HepG2 (cell line): ENCODE data around the gene EFNA2. TPM values are rescaled to one million over a fixed set of nuclear protein-coding genes. Genes with fewer than 3 reads are reported as not detected.

Experiments
- ARNT2 ChIP-seq: sonication (generic); formaldehyde crosslinking; IDR thresholded peaks from 2 replicates; pipeline ENCODE4 v1.8.0; 2022; ENCODE audit warnings: mild to moderate bottlenecking, low read depth, missing genetic modification reagents, moderate library complexity
- CREM ChIP-seq, 2 experiments: sonication (generic) in 1 of 2; formaldehyde crosslinking in 1 of 2; IDR thresholded peaks; 2 replicates each; pipeline versions ENCODE4 v1.4.0 to v1.6.1; 2016 to 2020; ENCODE audit warnings: antibody characterized with exemption in 1 of 2, mild to moderate bottlenecking in 1 of 2, missing genetic modification reagents in 1 of 2
- CSRNP2 ChIP-seq: sonication (generic); formaldehyde crosslinking; conservative IDR thresholded peaks from 2 replicates; pipeline ENCODE4 v1.8.0; 2022; ENCODE audit warnings: low read depth, missing genetic modification reagents
- FOXJ3 ChIP-seq: sonication (generic); formaldehyde crosslinking; IDR thresholded peaks from 2 replicates; pipeline ENCODE4 v1.4.0; 2020; ENCODE audit warnings: missing genetic modification reagents, mild to moderate bottlenecking, borderline replicate concordance
- FOXP1 ChIP-seq, 2 experiments: fragments of 450-650 bp in 1 of 2; IDR thresholded peaks; 2 replicates each; pipeline ENCODE4 v1.6.1; 2017 to 2018; ENCODE audit warnings: antibody characterized with exemption in 1 of 2
- FOXP4 ChIP-seq: sonication (generic); formaldehyde crosslinking; IDR thresholded peaks from 2 replicates; pipeline ENCODE4 v1.4.0; 2020; ENCODE audit warnings: missing genetic modification reagents
- MIXL1 ChIP-seq: IDR thresholded peaks from 2 replicates; pipeline ENCODE4 v1.6.1; 2016
- SOX6 ChIP-seq, 2 experiments: fragments of 450-650 bp in 1 of 2; sonication (generic) in 1 of 2; formaldehyde crosslinking in 1 of 2; IDR thresholded peaks; 2 replicates each; pipeline versions ENCODE4 v1.4.0 to v1.6.1; 2017 to 2020; ENCODE audit warnings: antibody characterized with exemption in 1 of 2, mild to moderate bottlenecking in 1 of 2, missing genetic modification reagents in 1 of 2
- THRA ChIP-seq: sonication (generic); formaldehyde crosslinking; IDR thresholded peaks from 2 replicates; pipeline ENCODE4 v1.4.0; 2020; ENCODE audit warnings: missing genetic modification reagents, borderline replicate concordance
- ZNF264 ChIP-seq: sonication (generic); formaldehyde crosslinking; IDR thresholded peaks from 2 replicates; pipeline ENCODE4 v1.4.0; 2020; ENCODE audit warnings: missing genetic modification reagents
- ZNF383 ChIP-seq: sonication (generic); formaldehyde crosslinking; IDR thresholded peaks from 2 replicates; pipeline ENCODE4 v1.4.0; 2020; ENCODE audit warnings: missing genetic modification reagents, mild to moderate bottlenecking, borderline replicate concordance
- polyA plus RNA-seq, 8 experiments: library from polyadenylated mRNA; depleted of rRNA in 3 of 8; stranded (reverse) in 7 of 8; unstranded in 1 of 8; fragments of >200 nt; fragmentation: Illumina TruSeq in 4 of 8; extraction: Trizol in 4 of 8; gene quantifications; 2 replicates each; pipeline versions ENCODE4 v1.2.1 to v1.2.3, GENCODE V29; 2011 to 2016; ENCODE audit warnings: low read depth in 4 of 8, missing spikeins in 1 of 8, mixed read lengths in 1 of 8; ENCODE audit not compliant: insufficient read depth in 1 of 8
- total RNA-seq, 5 experiments: library from RNA; depleted of rRNA; stranded (reverse); fragments of >200 nt; fragmentation: Illumina TruSeq; extraction: Trizol; gene quantifications; 2 replicates each; pipeline ENCODE4 v1.2.3, GENCODE V29; 2016; ENCODE audit warnings: low read depth in 1 of 5
- TF ChIP-seq, protein P1 (sequence below): sonication (generic); formaldehyde crosslinking; IDR thresholded peaks from 2 replicates; pipeline ENCODE4 v1.5.1; 2020; ENCODE audit warnings: mild to moderate bottlenecking, missing genetic modification reagents

The EFNA2 gene
- total and polyA plus RNA-seq, 2 of the 13 experiments (the other 11 are each of a cell fraction or from before 2014, with no cell fraction given) = 6.0 to 9.9 TPM

DNA sequence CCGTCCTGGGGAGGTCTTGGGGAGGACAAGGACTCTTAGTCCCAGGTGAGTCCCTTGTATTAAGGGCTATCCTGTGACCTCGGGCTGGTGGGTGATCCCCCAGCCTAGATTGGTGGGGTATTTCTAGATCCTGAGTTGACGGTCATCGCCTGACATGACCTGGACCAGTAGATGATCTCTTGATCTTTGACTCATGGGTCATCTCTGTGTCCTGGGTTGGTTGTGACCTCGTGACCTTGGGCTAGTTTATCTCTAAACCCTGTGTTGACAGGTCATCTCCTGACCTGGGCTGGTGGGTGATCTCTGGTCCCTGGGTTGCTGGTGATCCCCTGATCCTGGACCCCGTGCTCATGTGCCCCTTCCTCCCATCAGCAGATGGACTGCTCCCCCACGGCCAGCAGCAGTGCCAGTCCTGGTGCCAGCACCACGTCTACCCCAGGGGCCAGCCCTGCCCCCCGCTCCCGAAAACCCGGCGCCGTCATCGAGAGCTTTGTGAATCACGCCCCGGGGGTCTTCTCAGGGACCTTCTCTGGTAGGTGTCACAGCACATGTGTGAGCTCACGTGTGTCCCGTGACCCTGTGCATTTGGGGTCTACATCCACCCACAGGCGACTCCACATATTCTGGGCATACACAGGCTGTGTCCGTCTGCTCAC is 31.0 kb upstream of the EFNA2 start (continued):
- TF ChIP-seq CSRNP2 (CRISPR knock-in tag) (no peak), MIXL1 (CRISPR knock-in tag) (0 out of 2 replicates have a peak, but pooled peaks have one; percentile 20), ARNT2 (0 out of 2 replicates have a peak, but pooled peaks have one; percentile 28), CREM (IDR thresholded peaks at IDR 0.05) (peak; percentile 49; the same call in 1 of the 2 replicates), CREM (CRISPR knock-in tag; IDR thresholded peaks at IDR 0.05) (no peak), ZNF383 (no peak), FOXP1 (IDR thresholded peaks at IDR 0.05) (no peak), FOXP1 (CRISPR knock-in tag; IDR thresholded peaks at IDR 0.05) (peak; percentile 74), THRA (CRISPR knock-in tag) (peak; percentile 98), ZNF264 (CRISPR knock-in tag) (no peak), FOXP4 (CRISPR knock-in tag) (peak; percentile 64; the same call in 1 of the 2 replicates), SOX6 (IDR thresholded peaks at IDR 0.05) (no peak), SOX6 (CRISPR knock-in tag; IDR thresholded peaks at IDR 0.05) (peak; percentile 68), FOXJ3 (CRISPR knock-in tag) (peak; percentile 50; the same call in 1 of the 2 replicates)
- TF ChIP-seq, protein P1, sequence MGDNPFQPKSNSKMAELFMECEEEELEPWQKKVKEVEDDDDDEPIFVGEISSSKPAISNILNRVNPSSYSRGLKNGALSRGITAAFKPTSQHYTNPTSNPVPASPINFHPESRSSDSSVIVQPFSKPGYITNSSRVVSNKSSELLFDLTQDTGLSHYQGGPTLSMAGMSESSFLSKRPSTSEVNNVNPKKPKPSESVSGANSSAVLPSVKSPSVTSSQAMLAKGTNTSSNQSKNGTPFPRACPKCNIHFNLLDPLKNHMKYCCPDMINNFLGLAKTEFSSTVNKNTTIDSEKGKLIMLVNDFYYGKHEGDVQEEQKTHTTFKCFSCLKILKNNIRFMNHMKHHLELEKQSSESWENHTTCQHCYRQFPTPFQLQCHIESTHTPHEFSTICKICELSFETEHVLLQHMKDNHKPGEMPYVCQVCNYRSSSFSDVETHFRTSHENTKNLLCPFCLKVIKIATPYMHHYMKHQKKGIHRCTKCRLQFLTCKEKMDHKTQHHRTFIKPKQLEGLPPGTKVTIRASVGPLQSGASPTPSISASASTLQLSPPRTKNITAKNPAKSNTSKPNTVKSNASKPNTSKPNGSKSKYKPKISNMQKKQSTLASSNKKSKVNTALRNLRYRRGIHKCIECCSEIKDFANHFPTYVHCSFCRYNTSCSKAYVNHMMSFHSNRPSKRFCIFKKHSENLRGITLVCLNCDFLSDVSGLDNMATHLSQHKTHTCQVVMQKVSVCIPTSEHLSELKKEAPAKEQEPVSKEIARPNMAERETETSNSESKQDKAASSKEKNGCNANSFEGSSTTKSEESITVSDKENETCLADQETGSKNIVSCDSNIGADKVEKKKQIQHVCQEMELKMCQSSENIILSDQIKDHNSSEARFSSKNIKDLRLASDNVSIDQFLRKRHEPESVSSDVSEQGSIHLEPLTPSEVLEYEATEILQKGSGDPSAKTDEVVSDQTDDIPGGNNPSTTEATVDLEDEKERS = peak; percentile 50; the same call in 1 of the 2 replicates
